ENCODE results near the gene MTPN. TPM values are rescaled to one million over a fixed set of nuclear protein-coding genes. Genes with fewer than 3 reads are reported as not detected.

Gene MTPN, protein sequence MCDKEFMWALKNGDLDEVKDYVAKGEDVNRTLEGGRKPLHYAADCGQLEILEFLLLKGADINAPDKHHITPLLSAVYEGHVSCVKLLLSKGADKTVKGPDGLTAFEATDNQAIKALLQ
- 110 TPM for polyA plus RNA-seq (2012; ENCODE audit: insufficient read depth, insufficient read length, low read depth)

DNA sequence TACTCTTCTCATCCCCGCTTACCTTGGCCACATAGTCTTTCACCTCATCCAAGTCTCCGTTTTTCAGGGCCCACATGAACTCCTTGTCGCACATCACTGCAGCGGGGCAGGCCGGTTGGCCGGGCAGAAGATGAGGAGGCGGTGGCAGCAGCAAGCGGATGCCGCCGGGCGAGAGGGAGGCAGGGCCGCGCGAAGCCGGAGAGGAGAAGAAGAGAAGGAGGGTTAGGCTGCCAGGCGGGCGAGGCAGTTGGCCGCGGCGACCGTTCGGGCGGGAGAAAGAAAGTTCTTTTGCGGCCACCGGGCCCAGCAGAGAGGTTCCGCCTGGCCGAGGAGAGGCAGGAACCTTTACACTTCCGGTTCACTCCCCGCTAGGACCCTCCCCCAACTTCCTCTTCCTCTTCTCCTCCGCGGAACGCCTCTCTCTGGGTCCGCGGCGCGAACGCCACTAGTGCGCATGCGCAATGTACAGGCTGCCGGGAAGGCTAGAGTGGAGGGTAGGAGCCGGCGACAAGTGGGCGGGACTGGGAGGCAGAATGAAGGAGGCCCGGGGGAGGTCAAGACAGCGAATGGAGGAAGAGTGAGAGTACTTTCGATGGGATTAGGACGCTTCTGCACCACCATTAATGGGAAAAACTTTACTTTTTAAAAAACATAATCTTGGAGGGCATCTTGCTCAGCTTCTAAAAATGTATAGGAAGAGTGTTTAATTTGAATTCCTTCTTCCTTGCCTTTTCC lies at the start of gene MTPN:
MTPN (minus strand) TSS at position 353 of the 735 bp plus-strand sequence; CDS start at position 94, 259 bp downstream.
- TF ChIP-seq, protein P1, sequence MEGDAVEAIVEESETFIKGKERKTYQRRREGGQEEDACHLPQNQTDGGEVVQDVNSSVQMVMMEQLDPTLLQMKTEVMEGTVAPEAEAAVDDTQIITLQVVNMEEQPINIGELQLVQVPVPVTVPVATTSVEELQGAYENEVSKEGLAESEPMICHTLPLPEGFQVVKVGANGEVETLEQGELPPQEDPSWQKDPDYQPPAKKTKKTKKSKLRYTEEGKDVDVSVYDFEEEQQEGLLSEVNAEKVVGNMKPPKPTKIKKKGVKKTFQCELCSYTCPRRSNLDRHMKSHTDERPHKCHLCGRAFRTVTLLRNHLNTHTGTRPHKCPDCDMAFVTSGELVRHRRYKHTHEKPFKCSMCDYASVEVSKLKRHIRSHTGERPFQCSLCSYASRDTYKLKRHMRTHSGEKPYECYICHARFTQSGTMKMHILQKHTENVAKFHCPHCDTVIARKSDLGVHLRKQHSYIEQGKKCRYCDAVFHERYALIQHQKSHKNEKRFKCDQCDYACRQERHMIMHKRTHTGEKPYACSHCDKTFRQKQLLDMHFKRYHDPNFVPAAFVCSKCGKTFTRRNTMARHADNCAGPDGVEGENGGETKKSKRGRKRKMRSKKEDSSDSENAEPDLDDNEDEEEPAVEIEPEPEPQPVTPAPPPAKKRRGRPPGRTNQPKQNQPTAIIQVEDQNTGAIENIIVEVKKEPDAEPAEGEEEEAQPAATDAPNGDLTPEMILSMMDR (IDR thresholded peaks at IDR 0.05; ENCODE audit: low read depth, low read length), result no peak
- DNase-seq, result peak; percentile 99
- no peaks in the 10 kb centered on the region for H3K27me3 ChIP-seq
- H3K4me1 ChIP-seq, result no peaks in the 10 kb centered on the region; the same call in 1 of the 2 replicates
- H3K36me3 ChIP-seq, result no peaks in the 10 kb centered on the region; the same call in 1 of the 2 replicates
- peak within 1 kb of the TSS; percentile 97 for H3K4me3 ChIP-seq (ENCODE audit: low read depth, low read length)
- no peaks in the 10 kb centered on the region for H3K9me3 ChIP-seq

- H3K9me3 ChIP-seq, result no peaks in the 10 kb centered on the region
- H3K4me3 ChIP-seq (ENCODE audit: low read depth, low read length), result no peak overlapping the region
- H3K4me1 ChIP-seq, result no peaks in the 10 kb centered on the region; the same call in 1 of the 2 replicates
- no peaks in the 10 kb centered on the region for H3K27me3 ChIP-seq
- no peaks in the 10 kb centered on the region for H3K36me3 ChIP-seq
- TF ChIP-seq, protein P1 (IDR thresholded peaks at IDR 0.05; ENCODE audit: low read depth, low read length), result no peak
- DNase-seq, result no peak
Observed at GRCh38 chr7:136026209-136026608, 49.0 kb upstream of the MTPN start.

DNA sequence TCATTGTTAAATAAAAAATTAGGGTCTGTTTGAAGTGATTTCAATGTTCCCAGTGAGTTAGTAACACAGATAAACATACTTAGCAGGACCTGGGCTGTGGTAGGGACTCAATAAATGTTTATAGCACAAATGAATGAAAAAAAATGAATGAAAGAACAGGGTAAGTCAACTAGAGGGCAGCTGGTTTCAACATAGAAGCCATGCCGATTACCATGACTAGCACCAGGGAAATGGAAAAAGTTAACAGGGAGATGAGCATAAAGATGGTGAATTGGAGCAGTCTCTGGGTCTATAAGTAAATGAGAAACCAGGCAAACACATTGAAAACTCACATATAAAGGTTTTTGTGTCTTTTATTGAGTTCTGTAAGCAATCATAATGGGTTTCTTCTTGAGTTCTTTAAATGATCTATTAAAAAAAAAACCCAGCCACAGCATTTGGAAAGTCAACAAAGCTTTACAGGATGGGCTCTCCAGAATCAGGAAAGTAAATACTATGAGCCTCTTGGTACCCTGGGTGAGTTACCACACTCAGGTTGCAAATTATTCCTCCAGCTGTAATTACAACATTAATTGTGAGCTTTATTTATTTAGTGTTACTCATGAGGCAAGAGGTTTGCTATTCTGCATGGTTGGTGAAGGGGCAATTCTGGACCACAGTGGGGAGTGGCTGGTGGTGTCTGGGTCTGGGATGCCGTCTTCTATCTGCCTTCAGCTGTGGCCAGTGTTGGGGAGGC lies 46.1 kb upstream of the MTPN start:
- TF ChIP-seq, protein P1 (IDR thresholded peaks at IDR 0.05; ENCODE audit: low read depth, low read length), result no peak
- Histone ChIP-seq H3K4me3 (ENCODE audit: low read depth, low read length) (no peak overlapping the region), H3K4me1 (no peaks in the 10 kb centered on the region; the same call in 1 of the 2 replicates), H3K9me3 (no peaks in the 10 kb centered on the region), H3K27me3 (no peaks in the 10 kb centered on the region), H3K36me3 (no peaks in the 10 kb centered on the region)
- DNase-seq, result no peak

- H3K9me3 ChIP-seq, result no peaks in the 10 kb centered on the region
- H3K36me3 ChIP-seq, result no peaks in the 10 kb centered on the region
- TF ChIP-seq, protein P1 (IDR thresholded peaks at IDR 0.05; ENCODE audit: low read depth, low read length), result no peak
- DNase-seq, result no peak
- no peaks in the 10 kb centered on the region for H3K27me3 ChIP-seq
- no peak overlapping the region for H3K4me3 ChIP-seq (ENCODE audit: low read depth, low read length)
- H3K4me1 ChIP-seq, result peaks cover 9% of the 10 kb centered on the region
Observed at GRCh38 chr7:136020556-136020955, 43.4 kb upstream of the MTPN start.

DNA sequence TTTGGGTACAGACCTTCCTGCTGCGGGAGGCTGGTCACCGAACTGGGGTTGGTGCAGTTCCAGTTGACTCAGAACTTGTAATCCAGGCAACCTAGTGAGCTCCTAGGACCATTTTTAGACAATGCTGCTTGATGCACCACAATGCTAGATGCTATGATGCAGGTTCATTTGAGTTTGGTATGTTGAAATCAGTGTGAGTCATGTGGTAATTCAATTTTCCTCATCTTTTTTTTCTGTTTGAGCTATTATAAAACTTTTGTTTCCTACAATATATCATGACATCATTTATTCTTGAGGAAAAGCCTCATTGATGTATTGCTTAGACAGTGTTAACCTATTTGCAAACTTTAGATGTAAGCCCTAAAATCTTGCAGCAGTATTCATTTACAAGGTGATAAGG lies 40.9 kb upstream of the MTPN start:
- H3K9me3 ChIP-seq, result no peaks in the 10 kb centered on the region
- TF ChIP-seq, protein P1 (IDR thresholded peaks at IDR 0.05; ENCODE audit: low read depth, low read length), result no peak
- H3K4me3 ChIP-seq (ENCODE audit: low read depth, low read length), result no peak overlapping the region
- H3K4me1 ChIP-seq, result peaks cover 12% of the 10 kb centered on the region
- H3K36me3 ChIP-seq, result no peaks in the 10 kb centered on the region
- H3K27me3 ChIP-seq, result no peaks in the 10 kb centered on the region
- DNase-seq, result no peak

All from BE2C (cell line).